ENCODE data around the gene RHEX. TPM values are rescaled to one million over a fixed set of nuclear protein-coding genes. Genes with fewer than 3 reads are reported as not detected.

Gene RHEX
- total RNA-seq, 1 donor from 2014 or later: 0.42 TPM

DNA sequence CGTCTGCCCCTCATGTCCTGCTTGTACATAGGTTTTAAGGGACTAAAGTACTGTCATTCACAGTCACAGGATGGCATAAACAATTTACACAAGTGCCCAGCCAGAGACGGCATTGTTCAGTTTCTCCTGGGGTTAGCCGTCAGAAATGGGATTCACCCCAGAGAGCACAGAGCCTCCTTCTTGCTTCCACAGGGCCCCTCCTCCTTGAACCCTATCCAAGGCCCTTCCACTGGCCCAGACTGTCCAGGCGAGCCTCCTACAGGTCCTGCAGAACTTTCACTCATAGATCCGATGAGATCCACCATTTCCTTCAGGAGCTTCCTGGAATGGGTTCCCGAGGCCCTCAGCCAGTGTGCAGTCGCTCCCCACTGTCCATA, 54.2 kb downstream of the RHEX start:
- no peak for DNase-seq (ENCODE audit: low read depth)
- H3K27me3 ChIP-seq (ENCODE audit: control insufficient read depth, insufficient read depth, low read length): peaks cover 7% of the 10 kb centered on the region
- no peak for TF ChIP-seq CTCF (IDR thresholded peaks at IDR 0.05; ENCODE audit: insufficient read depth, low read length, poor library complexity, severe bottlenecking)
- H3K36me3 ChIP-seq (ENCODE audit: control insufficient read depth, insufficient read depth, low read length): no peaks in the 10 kb centered on the region
- H3K4me3 ChIP-seq (ENCODE audit: low read depth, low read length): no peak overlapping the region

DNA sequence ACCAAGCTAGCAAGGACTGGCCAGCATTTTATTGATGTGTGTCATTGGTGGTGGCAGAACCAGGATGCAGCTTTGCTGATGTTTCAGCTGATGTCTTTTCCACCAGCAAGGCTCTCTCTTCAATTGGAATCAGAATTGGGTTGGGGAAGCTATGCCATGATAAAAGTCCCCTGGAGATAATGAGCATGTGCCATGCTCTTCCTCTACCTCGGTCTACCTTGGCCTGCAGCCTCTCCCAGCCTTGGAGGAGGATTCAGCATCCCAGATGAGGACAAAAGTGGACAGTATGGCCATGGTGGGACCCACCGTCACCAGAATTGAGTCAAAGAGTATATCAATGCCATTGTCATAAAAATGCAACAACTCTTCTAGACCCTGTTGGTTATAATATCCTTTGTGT, 55.7 kb downstream of the RHEX start:
- no peak for DNase-seq (ENCODE audit: low read depth)
- H3K4me3 ChIP-seq (ENCODE audit: low read depth, low read length): no peak overlapping the region
- H3K36me3 ChIP-seq (ENCODE audit: control insufficient read depth, insufficient read depth, low read length): no peaks in the 10 kb centered on the region
- peaks cover 7% of the 10 kb centered on the region for H3K27me3 ChIP-seq (ENCODE audit: control insufficient read depth, insufficient read depth, low read length)
- TF ChIP-seq CTCF (IDR thresholded peaks at IDR 0.05; ENCODE audit: insufficient read depth, low read length, poor library complexity, severe bottlenecking): no peak

DNA sequence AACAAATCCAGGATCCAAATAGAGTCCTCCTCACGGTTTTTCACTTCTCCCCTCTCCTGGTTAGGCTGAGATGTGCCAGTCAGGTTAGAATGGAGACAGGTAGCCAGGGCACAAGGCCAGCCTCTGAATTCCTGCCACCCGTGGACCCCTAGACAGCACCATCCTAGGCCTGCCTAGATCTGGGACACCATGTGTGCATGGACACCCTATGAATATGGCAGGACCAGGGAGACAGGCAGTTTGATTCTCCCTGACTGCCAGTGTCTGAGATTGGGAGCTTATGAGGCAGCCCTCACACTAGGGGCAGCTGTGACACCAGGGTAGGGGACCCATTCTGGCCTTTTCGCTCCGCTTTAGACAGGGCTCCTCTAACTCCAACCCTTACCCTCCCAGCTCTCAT, 56.7 kb downstream of the RHEX start:
- TF ChIP-seq CTCF (IDR thresholded peaks at IDR 0.05; ENCODE audit: insufficient read depth, low read length, poor library complexity, severe bottlenecking): no peak
- peaks cover 7% of the 10 kb centered on the region for H3K27me3 ChIP-seq (ENCODE audit: control insufficient read depth, insufficient read depth, low read length)
- DNase-seq (ENCODE audit: low read depth): no peak
- H3K36me3 ChIP-seq (ENCODE audit: control insufficient read depth, insufficient read depth, low read length): no peaks in the 10 kb centered on the region
- H3K4me3 ChIP-seq (ENCODE audit: low read depth, low read length): no peak overlapping the region

DNA sequence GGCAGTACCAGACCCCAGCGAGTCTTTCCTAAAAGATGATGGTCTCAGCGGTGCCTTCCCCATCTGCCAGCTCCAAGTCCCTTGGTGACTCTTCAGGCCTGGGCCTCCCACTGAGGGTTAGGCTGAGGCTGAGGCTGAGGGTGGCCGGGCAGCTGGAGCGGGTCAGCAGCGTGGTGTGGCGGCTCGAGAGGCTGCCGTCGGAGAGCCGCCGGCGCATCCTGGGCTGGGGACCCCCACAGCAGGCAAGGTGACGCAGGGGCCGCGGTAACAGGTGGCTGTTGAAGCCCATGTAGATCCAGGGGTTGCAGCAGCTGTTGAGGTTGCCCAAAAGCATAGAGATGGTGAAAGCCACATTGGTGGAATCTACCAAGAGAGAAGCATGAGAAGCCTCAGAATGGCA, 57.2 kb downstream of the RHEX start:
- H3K4me3 ChIP-seq (ENCODE audit: low read depth, low read length): no peak overlapping the region
- DNase-seq (ENCODE audit: low read depth): no peak
- peaks cover 7% of the 10 kb centered on the region for H3K27me3 ChIP-seq (ENCODE audit: control insufficient read depth, insufficient read depth, low read length)
- TF ChIP-seq CTCF (IDR thresholded peaks at IDR 0.05; ENCODE audit: insufficient read depth, low read length, poor library complexity, severe bottlenecking): no peak
- no peaks in the 10 kb centered on the region for H3K36me3 ChIP-seq (ENCODE audit: control insufficient read depth, insufficient read depth, low read length)

GRCh38 chr1:206110820-206111219, 57.8 kb downstream of the RHEX start:
- no peak for TF ChIP-seq CTCF (IDR thresholded peaks at IDR 0.05; ENCODE audit: insufficient read depth, low read length, poor library complexity, severe bottlenecking)
- no peak for DNase-seq (ENCODE audit: low read depth)
- Histone ChIP-seq H3K4me3 (ENCODE audit: low read depth, low read length) (no peak overlapping the region), H3K36me3 (ENCODE audit: control insufficient read depth, insufficient read depth, low read length) (no peaks in the 10 kb centered on the region), H3K27me3 (ENCODE audit: control insufficient read depth, insufficient read depth, low read length) (peaks cover 7% of the 10 kb centered on the region)

- Histone ChIP-seq H3K4me3 (ENCODE audit: low read depth, low read length) (no peak overlapping the region), H3K27me3 (ENCODE audit: control insufficient read depth, insufficient read depth, low read length) (peaks cover 7% of the 10 kb centered on the region), H3K36me3 (ENCODE audit: control insufficient read depth, insufficient read depth, low read length) (no peaks in the 10 kb centered on the region)
- TF ChIP-seq CTCF (IDR thresholded peaks at IDR 0.05; ENCODE audit: insufficient read depth, low read length, poor library complexity, severe bottlenecking): no peak
- DNase-seq (ENCODE audit: low read depth): no peak
Measured at GRCh38 chr1:206111271-206111927, 58.4 kb downstream of the RHEX start.
